OCI-LY1 (cell line): ENCODE results near the gene ITM2B.

Source experiments
- CTCF ChIP-seq: fragments of 200-600 bp; sonication (generic), shearing (Covaris generic); IDR thresholded peaks from 2 replicates; pipeline ENCODE4 v1.5.1; 2017; ENCODE audit warnings: mild to moderate bottlenecking, antibody characterized with exemption, low read length, moderate library complexity, mixed read lengths
- EZH2 ChIP-seq: fragments of 200-600 bp; sonication (generic), shearing (Covaris generic); IDR thresholded peaks from 2 replicates; pipeline ENCODE4 v1.8.0; 2017; ENCODE audit warnings: borderline replicate concordance, mixed run types, mild to moderate bottlenecking, antibody characterized with exemption, low read length, moderate library complexity, mixed read lengths

GRCh38 chr13:48318377-48318811 is 85.4 kb downstream of the ITM2B start:
- TF ChIP-seq CTCF (no peak), EZH2 (no peak)
